Transverse colon (tissue), 4 donors: ENCODE measurements around the gene YWHAH. TPM values are rescaled to one million over a fixed set of nuclear protein-coding genes. Genes with fewer than 3 reads are reported as not detected.
A peak's percentile ranks its signal among the peaks of the same experiment; 100 is the strongest.

Source experiments
- DNase-seq: peaks from one replicate; pipeline ENCODE4 v3.0.0-alpha.2; 2019
- H3K27ac ChIP-seq, 4 donors: fragments of 200-600 bp; sonication (generic); 2 replicates each; pipeline ENCODE4 v1.5.1; 2016 to 2018; ENCODE audit warnings: inconsistent platforms in 4 of 4
- H3K27me3 ChIP-seq: fragments of 200-600 bp; sonication (generic); 2 replicates; pipeline ENCODE4 v1.5.1; 2017; ENCODE audit warnings: inconsistent platforms
- H3K36me3 ChIP-seq, 4 donors: fragments of 200-600 bp; sonication (generic); 2 replicates each; pipeline ENCODE4 v1.5.1; 2017 to 2019; ENCODE audit warnings: inconsistent platforms in 4 of 4
- H3K4me1 ChIP-seq, 4 donors: fragments of 200-600 bp; sonication (generic); 2 replicates each; pipeline ENCODE4 v1.5.1; 2017 to 2020; ENCODE audit warnings: inconsistent platforms in 4 of 4
- H3K4me3 ChIP-seq, 4 donors: fragments of 200-600 bp; sonication (generic); 1 replicate in 1 of 4; 2 replicates in 3 of 4; pipeline versions ENCODE4 v1.5.1 to v1.6.1; 2017 to 2019; ENCODE audit warnings: inconsistent platforms in 4 of 4
- H3K9me3 ChIP-seq, 2 donors: fragments of 200-600 bp; sonication (generic); 2 replicates each; pipeline ENCODE4 v1.5.1; 2017 to 2019; ENCODE audit warnings: inconsistent platforms in 2 of 2
- CTCF ChIP-seq, 5 experiments: fragments of 200-600 bp in 3 of 5; fragments of 450-650 bp in 2 of 5; sonication (generic) in 3 of 5; IDR thresholded peaks; 1 replicate in 2 of 5; 2 replicates in 3 of 5; pipeline ENCODE4 v1.5.1; 2016 to 2017; ENCODE audit warnings: antibody characterized with exemption in 5 of 5, inconsistent platforms in 3 of 5, mild to moderate bottlenecking in 2 of 5, moderate library complexity in 1 of 5
- EP300 ChIP-seq: sonication (generic); formaldehyde crosslinking; IDR thresholded peaks from one replicate; pipeline ENCODE4 v1.6.1; 2017; ENCODE audit warnings: antibody characterized with exemption, low read depth
- POLR2A ChIP-seq: fragments of 450-650 bp; IDR thresholded peaks from one replicate; pipeline ENCODE4 v1.6.1; 2016; ENCODE audit warnings: antibody characterized with exemption, mild to moderate bottlenecking, moderate library complexity
- POLR2AphosphoS5 ChIP-seq, 3 donors: sonication (generic); formaldehyde crosslinking; IDR thresholded peaks; one replicate each; pipeline ENCODE4 v1.6.1; 2016; ENCODE audit warnings: antibody characterized with exemption in 3 of 3
- WGBS, 2 donors: methylation state at CpG; one replicate each; pipeline ENCODE4 v1.1.5; 2018; ENCODE audit warnings: low coverage in 1 of 2; 5-methylcytosine and 5-hydroxymethylcytosine counted together
- in situ Hi-C, 4 donors: fragments of 200-750 bp; cut with MboI; loops; one replicate each; pipeline versions ENCODE4 v1.15.0 to v1.15.1; 2017; ENCODE audit warnings: low sequenced_read_pairs in 3 of 4, low pct_ligation_motif_present in 1 of 4, low pct_unique_long_range_greater_than_20kb in 1 of 4
- intact Hi-C: fragments of 100-400 bp; cut with DNase I; formaldehyde crosslinking; loops from one replicate; pipeline ENCODE4 v1.15.1; 2023; ENCODE audit warnings: low total_unique reads
- total RNA-seq, 4 donors: library from RNA; depleted of rRNA; stranded (reverse); fragments of >200 nt; gene quantifications; one replicate each; pipeline ENCODE4 v1.1.0, GENCODE V29; 2016

YWHAH gene
- total RNA-seq, 4 donors from 2014 or later: 83.7 to 155 (median 109) TPM

DNA sequence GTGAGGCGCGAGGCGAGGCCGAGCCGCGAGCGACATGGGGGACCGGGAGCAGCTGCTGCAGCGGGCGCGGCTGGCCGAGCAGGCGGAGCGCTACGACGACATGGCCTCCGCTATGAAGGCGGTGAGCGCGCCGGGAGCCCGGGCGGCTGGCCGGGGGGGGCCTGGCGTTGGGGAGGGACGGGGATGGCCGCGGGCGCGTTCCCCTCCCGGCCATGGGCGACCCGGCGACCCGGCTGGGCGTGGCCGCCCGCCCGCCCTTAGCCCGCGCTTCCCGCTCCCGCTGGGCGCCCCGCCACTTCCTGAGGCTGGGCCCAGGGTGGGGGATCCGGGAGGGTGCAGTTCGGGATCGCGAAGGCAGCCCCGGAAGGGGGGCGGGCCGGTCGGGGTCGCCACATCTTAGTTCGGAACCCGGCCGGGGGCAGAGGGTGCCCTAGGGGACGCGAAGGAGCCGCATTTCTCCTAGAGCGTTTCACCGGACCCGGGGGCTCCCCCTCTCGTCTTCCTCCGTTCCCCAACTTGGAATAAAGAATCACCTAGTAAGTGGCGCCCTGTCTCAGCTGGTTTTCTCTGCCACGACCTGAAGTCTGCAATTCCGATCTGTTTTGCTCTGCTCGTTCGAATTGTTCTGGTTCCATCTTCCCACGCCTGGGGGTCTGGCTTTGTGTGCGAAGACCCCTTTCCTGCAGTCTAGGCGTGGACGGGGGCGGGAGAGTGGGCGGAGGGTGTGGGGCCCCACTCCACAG, 536 bp downstream of the YWHAH start:
- no peaks in the 10 kb centered on the region for H3K27me3 ChIP-seq
- TF ChIP-seq EP300 (no peak), POLR2AphosphoS5 (IDR thresholded peaks at IDR 0.05) (no peak), CTCF (IDR thresholded peaks at IDR 0.05) (peak in 1 of 5 experiments; percentile 13), POLR2A (no peak)
- peak overlapping the region; percentile 98 to 100 (median 100) for H3K27ac ChIP-seq
- 5% methylated on average over 66 of the region's 76 CpGs; no CpG with 5 or more reads in 1 of the 2 donors for WGBS, 2 donors
- H3K4me1 ChIP-seq: peaks cover 8 to 33% (median 21%) of the 10 kb centered on the region in 4 donors
- H3K9me3 ChIP-seq: no peaks in the 10 kb centered on the region
- H3K4me3 ChIP-seq: peak overlapping the region; percentile 30 to 93 (median 78)
- intact Hi-C loops (no loop called here), in situ Hi-C loops (loop anchor here in 1 of 4 donors (25.0 kb wide), 1 partner anchor 283 kb away; the partner anchor contains the start of gene PISD)
- peaks cover 0 to 9% (median 0%) of the 10 kb centered on the region in 4 donors for H3K36me3 ChIP-seq
- peak; percentile 60 for DNase-seq

- Histone ChIP-seq H3K27ac (peak overlapping the region; percentile 98 to 100 (median 100)), H3K36me3 (peaks cover 0 to 9% (median 0%) of the 10 kb centered on the region in 4 donors), H3K4me1 (peaks cover 8 to 37% (median 25%) of the 10 kb centered on the region in 4 donors), H3K27me3 (no peaks in the 10 kb centered on the region), H3K4me3 (peak overlapping the region; percentile 30 to 93 (median 78)), H3K9me3 (no peaks in the 10 kb centered on the region)
- peak; percentile 26 for DNase-seq
- 0 to 1% methylated on average over 13 to 15 of the region's 15 CpGs for WGBS, 2 donors
- intact Hi-C loops (no loop called here), in situ Hi-C loops (loop anchor here in 1 of 4 donors (25.0 kb wide), 1 partner anchor 283 kb away; the partner anchor contains the start of gene PISD)
- TF ChIP-seq EP300 (no peak), POLR2AphosphoS5 (IDR thresholded peaks at IDR 0.05) (no peak)
Measured at GRCh38 chr22:31945443-31945855, 1.1 kb downstream of the YWHAH start.

GRCh38 chr22:31945971-31946680, 1.8 kb downstream of the YWHAH start:
- peak overlapping the region; percentile 30 to 93 (median 78) for H3K4me3 ChIP-seq
- WGBS, 2 donors: 30 to 36% methylated on average over 7 to 8 of the region's 8 CpGs
- H3K4me1 ChIP-seq: peaks cover 15 to 44% (median 32%) of the 10 kb centered on the region in 4 donors
- no peaks in the 10 kb centered on the region for H3K27me3 ChIP-seq
- peak overlapping the region; percentile 98 to 100 (median 100) for H3K27ac ChIP-seq
- no peak for TF ChIP-seq POLR2AphosphoS5 (IDR thresholded peaks at IDR 0.05)
- no peak for TF ChIP-seq CTCF (IDR thresholded peaks at IDR 0.05)
- no peak for TF ChIP-seq POLR2A
- TF ChIP-seq EP300: no peak
- intact Hi-C loops (no loop called here), in situ Hi-C loops (loop anchor here in 1 of 4 donors (25.0 kb wide), 1 partner anchor 284 kb away; the partner anchor contains the start of gene PISD)
- H3K36me3 ChIP-seq: peaks cover 0 to 9% (median 0%) of the 10 kb centered on the region in 4 donors
- H3K9me3 ChIP-seq: no peaks in the 10 kb centered on the region
- DNase-seq: no peak

DNA sequence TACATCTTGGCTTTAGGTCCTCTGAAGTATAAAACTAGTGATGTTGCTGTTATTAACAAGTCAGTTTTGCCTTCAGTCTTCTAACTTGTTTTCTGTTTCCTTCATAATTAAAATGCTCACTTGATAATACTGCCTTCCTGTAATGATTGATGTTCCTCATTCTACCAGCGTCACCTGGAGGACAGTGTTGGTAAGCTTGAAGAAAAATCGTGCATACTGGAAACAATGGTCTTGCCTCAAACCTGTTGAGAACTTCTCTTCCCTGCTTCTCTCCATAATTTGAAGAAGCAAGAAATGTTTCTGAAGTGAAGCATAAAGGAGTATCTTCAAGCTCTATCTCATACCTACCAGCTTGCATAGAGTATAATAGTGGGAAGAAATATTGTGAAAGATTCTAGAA, 3.0 kb downstream of the YWHAH start:
- H3K4me3 ChIP-seq: no peak overlapping the region
- intact Hi-C loops: no loop called here
- H3K27ac ChIP-seq: peak overlapping the region; percentile 98 to 100 (median 100)
- H3K27me3 ChIP-seq: no peaks in the 10 kb centered on the region
- H3K36me3 ChIP-seq: peaks cover 0 to 9% (median 0%) of the 10 kb centered on the region in 4 donors
- in situ Hi-C loops: loop anchor here in 1 of 4 donors (25.0 kb wide), 1 partner anchor 285 kb away; the partner anchor contains the start of gene PISD
- peaks cover 25 to 55% (median 43%) of the 10 kb centered on the region in 4 donors for H3K4me1 ChIP-seq
- peak; percentile 38 for DNase-seq
- no peaks in the 10 kb centered on the region for H3K9me3 ChIP-seq
- TF ChIP-seq POLR2AphosphoS5 (IDR thresholded peaks at IDR 0.05) (no peak), EP300 (no peak), POLR2A (no peak), CTCF (IDR thresholded peaks at IDR 0.05) (peak; percentile 41 to 78 (median 57))
- 0 to 20% methylated on average over 2 of the region's 2 CpGs for WGBS, 2 donors
